Spleen (tissue), 7 donors: ENCODE data around the gene HSBP1L1.

Experiments
- POLR2AphosphoS5 ChIP-seq, 3 donors: sonication (generic); formaldehyde crosslinking; IDR thresholded peaks; one replicate each; pipeline ENCODE4 v1.5.1; 2017; ENCODE audit warnings: antibody characterized with exemption in 3 of 3
- TF ChIP-seq, protein P1 (sequence below), 11 experiments: fragments of 200-600 bp in 7 of 11; fragments of 450-650 bp in 4 of 11; sonication (generic) in 4 of 11; IDR thresholded peaks in 8 of 11; conservative IDR thresholded peaks in 3 of 11; 1 replicate in 7 of 11; 2 replicates in 4 of 11; pipeline versions ENCODE4 v1.4.0 to v1.8.0; 2016 to 2021; ENCODE audit warnings: antibody characterized with exemption in 11 of 11, inconsistent platforms in 4 of 11, mild to moderate bottlenecking in 1 of 11
- donor health status: DM: no; HTN: no; CAD: no; lungs with moderate emphysema.
- donor health status: DM: no; HTN: no; CAD: no.
- donor health status: DM: no; HTN: no; CAD: no.

DNA sequence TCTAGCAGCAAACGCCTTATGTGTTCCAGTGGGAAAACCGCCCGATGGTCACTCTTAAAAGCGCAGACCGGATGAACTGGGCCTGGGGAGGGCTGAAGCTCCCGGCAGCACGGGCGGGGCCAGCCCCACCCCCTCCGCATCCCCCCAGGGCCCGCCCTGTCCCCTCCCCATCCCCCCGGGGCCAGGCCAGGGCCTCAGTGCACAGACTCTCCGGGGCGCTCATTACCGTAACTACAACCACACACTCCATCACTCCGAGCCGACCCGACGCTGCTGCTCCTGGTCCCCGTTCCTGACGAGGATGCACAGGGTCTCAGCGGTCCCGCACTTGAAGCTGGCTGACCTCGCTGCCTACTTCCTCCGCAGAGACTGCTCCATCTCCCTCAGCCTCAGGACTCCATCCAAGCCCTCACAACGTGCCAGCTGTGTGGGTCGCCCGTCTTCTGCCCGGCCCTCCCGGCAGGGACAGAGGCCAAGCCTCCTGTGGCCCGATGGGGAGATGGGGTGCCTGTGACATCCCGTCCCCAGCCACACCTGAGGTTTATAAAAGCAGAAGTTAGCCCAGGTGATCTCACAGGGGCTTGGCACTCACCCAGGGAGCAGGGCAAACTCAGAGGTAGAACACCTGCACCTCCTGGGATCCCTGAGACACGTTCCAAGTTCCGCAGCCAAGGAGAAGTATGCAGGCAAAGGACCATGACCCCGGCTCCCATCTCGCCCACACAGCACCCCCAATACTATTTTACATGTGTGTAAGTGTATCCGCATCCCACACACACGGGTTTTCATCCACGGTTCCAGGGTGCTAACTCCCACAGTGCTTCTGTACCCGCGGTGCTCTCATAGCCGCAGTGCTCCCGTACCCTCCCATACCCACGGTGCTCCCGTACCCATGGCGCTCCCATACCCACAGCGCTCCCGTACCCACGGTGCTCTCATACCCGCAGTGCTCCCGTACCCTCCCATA is 49.0 kb upstream of the HSBP1L1 start:
- TF ChIP-seq, protein P1, sequence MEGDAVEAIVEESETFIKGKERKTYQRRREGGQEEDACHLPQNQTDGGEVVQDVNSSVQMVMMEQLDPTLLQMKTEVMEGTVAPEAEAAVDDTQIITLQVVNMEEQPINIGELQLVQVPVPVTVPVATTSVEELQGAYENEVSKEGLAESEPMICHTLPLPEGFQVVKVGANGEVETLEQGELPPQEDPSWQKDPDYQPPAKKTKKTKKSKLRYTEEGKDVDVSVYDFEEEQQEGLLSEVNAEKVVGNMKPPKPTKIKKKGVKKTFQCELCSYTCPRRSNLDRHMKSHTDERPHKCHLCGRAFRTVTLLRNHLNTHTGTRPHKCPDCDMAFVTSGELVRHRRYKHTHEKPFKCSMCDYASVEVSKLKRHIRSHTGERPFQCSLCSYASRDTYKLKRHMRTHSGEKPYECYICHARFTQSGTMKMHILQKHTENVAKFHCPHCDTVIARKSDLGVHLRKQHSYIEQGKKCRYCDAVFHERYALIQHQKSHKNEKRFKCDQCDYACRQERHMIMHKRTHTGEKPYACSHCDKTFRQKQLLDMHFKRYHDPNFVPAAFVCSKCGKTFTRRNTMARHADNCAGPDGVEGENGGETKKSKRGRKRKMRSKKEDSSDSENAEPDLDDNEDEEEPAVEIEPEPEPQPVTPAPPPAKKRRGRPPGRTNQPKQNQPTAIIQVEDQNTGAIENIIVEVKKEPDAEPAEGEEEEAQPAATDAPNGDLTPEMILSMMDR (IDR thresholded peaks at IDR 0.05 in 8 of 11, conservative IDR thresholded peaks at IDR 0.05 in 3 of 11) = no peak
- peak in 1 of 3 donors; percentile 25 for TF ChIP-seq POLR2AphosphoS5 (IDR thresholded peaks at IDR 0.05)
